Muscle layer of duodenum (tissue), 2 donors: ENCODE results near the gene NDUFV2.
"Not testable (repeated sequence)": the region's sequence is repeated elsewhere in the genome, so short reads cannot be mapped to it uniquely, and the experiment has no call there.

Source experiments
- H3K27ac ChIP-seq: one replicate; pipeline ENCODE4 v1.7.0; 2013; ENCODE audit warnings: mild to moderate bottlenecking, low read length
- H3K27me3 ChIP-seq: one replicate; pipeline ENCODE4 v1.7.0; 2013; ENCODE audit warnings: low read depth, mild to moderate bottlenecking, control low read depth, low read length
- H3K36me3 ChIP-seq, 2 donors: one replicate each; pipeline ENCODE4 v1.7.0; 2013; ENCODE audit warnings: low read length in 2 of 2, control low read depth in 1 of 2, mild to moderate bottlenecking in 1 of 2; ENCODE audit not compliant: insufficient read depth in 2 of 2, control insufficient read depth in 1 of 2
- H3K4me1 ChIP-seq, 2 donors: one replicate each; pipeline ENCODE4 v1.7.0; 2013; ENCODE audit warnings: low read length in 2 of 2, mild to moderate bottlenecking in 2 of 2, control low read depth in 1 of 2, moderate library complexity in 1 of 2; ENCODE audit not compliant: insufficient read depth in 2 of 2, control insufficient read depth in 1 of 2
- H3K4me3 ChIP-seq, 2 donors: one replicate each; pipeline ENCODE4 v1.7.0; 2013; ENCODE audit warnings: low read length in 2 of 2, low read depth in 1 of 2, mild to moderate bottlenecking in 1 of 2
- H3K9me3 ChIP-seq, 2 donors: one replicate each; pipeline ENCODE4 v1.7.0; 2013; ENCODE audit warnings: low read length in 2 of 2, control low read depth in 1 of 2, mild to moderate bottlenecking in 1 of 2; ENCODE audit not compliant: control insufficient read depth in 1 of 2
- donor health status: healthy.

Gene NDUFV2

GRCh38 chr18:9091066-9091476 lies 11.4 kb upstream of the NDUFV2 start:
- H3K4me3 ChIP-seq = no peak overlapping the region
- H3K27ac ChIP-seq = no peak overlapping the region
- no peaks in the 10 kb centered on the region for H3K36me3 ChIP-seq
- H3K27me3 ChIP-seq = no peaks in the 10 kb centered on the region
- H3K4me1 ChIP-seq = peaks cover 0 to 6% of the 10 kb centered on the region in 2 donors
- H3K9me3 ChIP-seq = no peaks in the 10 kb centered on the region

DNA sequence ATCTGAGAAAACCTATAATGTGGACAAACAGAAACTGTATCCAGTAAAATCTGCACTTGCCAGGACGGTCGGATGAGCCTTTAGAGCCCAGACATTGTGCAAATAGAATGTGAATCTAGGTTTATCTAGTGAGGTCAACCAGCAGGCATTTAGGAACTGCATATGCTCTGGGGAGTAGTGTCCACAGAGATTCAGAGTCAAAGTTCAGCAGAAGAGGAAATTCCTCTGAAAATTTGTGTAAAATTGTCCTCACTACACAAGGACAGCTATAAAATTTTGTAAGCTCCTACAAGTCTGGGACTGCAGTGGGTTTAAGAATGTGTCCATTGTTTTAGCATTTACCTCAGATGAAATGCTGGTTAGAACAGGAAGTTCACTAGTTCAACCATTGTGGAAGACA lies 9.8 kb upstream of the NDUFV2 start:
- peaks cover 4 to 6% of the 10 kb centered on the region in 2 donors for H3K4me1 ChIP-seq
- H3K27ac ChIP-seq = no peak overlapping the region
- H3K27me3 ChIP-seq = no peaks in the 10 kb centered on the region
- no peaks in the 10 kb centered on the region for H3K36me3 ChIP-seq
- H3K4me3 ChIP-seq = no peak overlapping the region
- no peaks in the 10 kb centered on the region for H3K9me3 ChIP-seq

DNA sequence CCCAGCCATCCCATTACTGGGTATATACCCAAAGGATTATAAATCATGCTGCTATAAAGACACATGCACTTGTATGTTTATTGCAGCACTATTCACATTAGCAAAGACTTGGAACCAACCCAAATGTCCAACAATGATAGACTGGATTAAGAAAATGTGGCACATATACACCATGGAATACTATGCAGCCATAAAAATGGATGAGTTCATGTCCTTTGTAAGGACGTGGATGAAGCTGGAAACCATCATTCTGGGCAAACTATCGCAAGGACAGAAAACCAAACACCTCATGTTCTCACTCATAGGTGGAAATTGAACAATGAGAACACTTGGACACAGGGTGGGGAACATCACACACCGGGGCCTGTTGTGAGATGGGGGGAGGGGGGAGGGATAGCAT lies 9.4 kb upstream of the NDUFV2 start:
- not testable (repeated sequence) for H3K4me1 ChIP-seq, H3K27ac ChIP-seq

DNA sequence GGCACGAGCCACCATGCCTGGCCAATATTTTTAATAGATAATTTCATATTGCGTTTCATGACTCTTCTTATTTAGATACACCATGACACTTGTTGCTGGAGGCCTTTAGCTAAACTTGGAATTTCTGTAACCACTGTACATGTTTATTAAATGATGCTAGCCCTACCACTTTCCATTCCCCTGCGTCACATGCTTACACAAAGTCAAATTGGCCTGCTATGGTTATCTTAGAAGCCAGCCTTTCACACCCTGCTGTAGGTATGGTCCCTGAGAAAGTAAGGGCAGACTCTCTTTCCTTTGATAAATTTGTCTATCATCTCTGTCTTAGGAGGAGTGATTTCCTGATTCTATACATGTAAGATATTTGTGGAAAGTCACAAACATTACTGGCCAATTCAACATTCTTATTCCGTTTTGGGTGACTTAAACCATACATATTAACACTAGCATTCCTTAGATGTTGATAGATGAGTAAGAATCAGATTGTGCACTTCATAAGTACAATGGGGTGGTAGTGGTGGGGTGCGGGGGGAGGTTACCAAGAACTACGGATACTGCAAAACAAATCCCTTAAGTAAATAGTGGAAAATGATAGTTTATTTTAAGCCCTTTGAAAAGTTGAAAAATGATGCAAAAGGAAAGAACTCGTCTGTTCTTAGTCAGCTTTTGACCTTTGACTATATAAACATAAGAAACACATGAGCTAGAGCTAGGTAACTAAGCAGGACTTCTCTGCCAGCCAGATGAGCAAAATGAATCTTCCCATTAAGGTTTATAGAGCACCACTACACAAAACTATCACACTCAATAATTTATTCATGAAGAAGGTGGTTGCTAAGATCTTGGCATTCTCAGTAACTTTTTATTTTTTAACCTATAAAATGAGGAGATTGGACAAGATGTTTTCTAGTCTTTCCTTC lies 7.9 kb upstream of the NDUFV2 start:
- Histone ChIP-seq H3K9me3 (no peaks in the 10 kb centered on the region), H3K4me3 (peak overlapping the region in 1 of 2 donors; percentile 33), H3K27me3 (no peaks in the 10 kb centered on the region), H3K27ac (peak overlapping the region; percentile 84), H3K4me1 (peaks cover 4 to 6% of the 10 kb centered on the region in 2 donors), H3K36me3 (no peaks in the 10 kb centered on the region)

More for the DNA sequence above, 9.4 kb upstream of the NDUFV2 start:
- H3K4me3 ChIP-seq, H3K27me3 ChIP-seq, H3K9me3 ChIP-seq, H3K36me3 ChIP-seq: not testable (repeated sequence)

- H3K27ac ChIP-seq = peak overlapping the region; percentile 84
- H3K27me3 ChIP-seq = no peaks in the 10 kb centered on the region
- no peaks in the 10 kb centered on the region for H3K9me3 ChIP-seq
- H3K4me3 ChIP-seq = peak overlapping the region in 1 of 2 donors; percentile 33
- no peaks in the 10 kb centered on the region for H3K36me3 ChIP-seq
- peaks cover 4 to 6% of the 10 kb centered on the region in 2 donors for H3K4me1 ChIP-seq
These were observed 7.0 kb upstream of the NDUFV2 start for GRCh38 chr18:9095297-9096006.

DNA sequence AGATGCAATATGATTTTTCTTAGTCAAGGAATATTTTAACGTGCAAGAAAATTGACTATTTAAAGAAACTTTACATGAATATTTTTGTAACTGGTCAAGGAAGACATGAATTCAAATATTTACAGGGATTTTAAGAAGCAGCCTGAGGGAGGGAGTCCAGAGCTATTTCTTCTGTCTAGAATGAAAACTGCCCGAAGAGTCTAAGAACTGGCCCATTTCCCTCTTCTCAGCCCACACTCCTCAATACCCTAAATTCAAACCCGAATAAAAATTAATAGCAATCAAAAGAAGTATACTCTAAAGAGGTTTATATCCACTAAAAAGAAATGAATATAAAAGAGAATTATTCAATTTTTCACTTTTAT lies 6.5 kb upstream of the NDUFV2 start:
- Histone ChIP-seq H3K27ac (peak overlapping the region; percentile 84), H3K27me3 (no peaks in the 10 kb centered on the region), H3K36me3 (no peaks in the 10 kb centered on the region), H3K9me3 (no peaks in the 10 kb centered on the region), H3K4me1 (peaks cover 4 to 6% of the 10 kb centered on the region in 2 donors), H3K4me3 (peak overlapping the region in 1 of 2 donors; percentile 33)

DNA sequence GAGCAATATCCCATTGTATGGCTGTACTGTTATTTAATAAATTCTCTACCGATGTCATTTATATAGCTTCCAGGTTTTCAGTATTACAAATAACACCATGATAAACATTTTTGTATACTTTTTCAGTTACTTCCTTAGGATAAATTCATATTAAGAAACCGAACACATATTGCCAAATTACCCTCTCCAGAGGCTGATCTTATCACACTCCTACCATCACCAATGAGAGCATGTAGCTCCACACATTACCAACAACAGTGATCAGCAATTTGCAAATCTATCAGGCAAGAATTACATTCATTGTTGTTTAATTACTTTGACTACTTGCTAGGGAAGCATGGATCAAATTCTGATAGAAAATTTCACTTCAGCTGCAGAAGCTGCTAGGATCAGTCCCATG lies 5.8 kb upstream of the NDUFV2 start:
- H3K36me3 ChIP-seq = no peaks in the 10 kb centered on the region
- H3K27me3 ChIP-seq = no peaks in the 10 kb centered on the region
- H3K4me1 ChIP-seq = peaks cover 4 to 6% of the 10 kb centered on the region in 2 donors

DNA sequence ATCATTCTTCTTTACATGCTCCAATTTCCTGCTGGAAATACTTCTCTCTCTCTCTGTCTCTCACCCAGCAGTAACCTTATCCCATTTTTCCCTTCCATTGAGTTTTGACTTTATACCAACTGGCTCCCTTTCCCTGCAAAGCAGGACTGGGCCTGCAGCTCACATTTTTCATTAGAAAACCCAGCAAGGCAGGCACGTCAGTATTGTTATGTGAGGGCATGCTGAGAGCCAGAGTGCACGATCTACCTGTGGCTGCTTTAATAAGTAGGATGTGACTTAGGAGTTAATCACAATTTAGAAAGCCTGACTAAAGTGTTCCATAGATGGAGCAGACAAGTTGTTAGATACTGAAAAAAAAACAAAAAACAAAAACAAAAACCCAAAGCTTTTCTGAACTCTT lies 5.2 kb upstream of the NDUFV2 start:
- no peak overlapping the region for H3K4me3 ChIP-seq
- no peaks in the 10 kb centered on the region for H3K27me3 ChIP-seq
- no peaks in the 10 kb centered on the region for H3K9me3 ChIP-seq
- H3K4me1 ChIP-seq = peaks cover 4 to 6% of the 10 kb centered on the region in 2 donors
- no peaks in the 10 kb centered on the region for H3K36me3 ChIP-seq
- peak overlapping the region; percentile 40 for H3K27ac ChIP-seq

More for the DNA sequence above, 5.8 kb upstream of the NDUFV2 start:
- H3K9me3 ChIP-seq = no peaks in the 10 kb centered on the region
- H3K27ac ChIP-seq = peak overlapping the region; percentile 24
- H3K4me3 ChIP-seq = no peak overlapping the region

DNA sequence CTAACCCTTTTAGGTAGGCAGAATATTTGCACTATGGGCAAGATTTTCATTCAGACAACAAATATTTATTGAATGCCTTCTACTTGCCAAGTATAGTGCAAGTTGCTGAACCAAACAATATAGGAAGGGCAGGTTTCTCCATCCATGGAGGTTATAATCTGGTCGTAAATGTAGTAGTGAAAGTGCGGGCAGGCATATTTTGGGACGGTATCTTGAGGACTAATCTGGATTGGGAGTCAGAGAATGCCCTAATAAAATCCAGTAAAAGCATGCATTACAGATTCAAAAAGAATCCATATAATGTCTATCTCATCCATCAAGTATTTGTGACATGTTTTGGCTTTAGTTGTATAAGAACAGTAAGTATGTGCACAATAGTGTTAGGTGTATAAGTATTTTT lies 1.7 kb upstream of the NDUFV2 start:
- Histone ChIP-seq H3K9me3 (no peaks in the 10 kb centered on the region), H3K27me3 (no peaks in the 10 kb centered on the region), H3K36me3 (no peaks in the 10 kb centered on the region), H3K27ac (no peak overlapping the region), H3K4me1 (peaks cover 4 to 15% of the 10 kb centered on the region in 2 donors), H3K4me3 (no peak overlapping the region)

DNA sequence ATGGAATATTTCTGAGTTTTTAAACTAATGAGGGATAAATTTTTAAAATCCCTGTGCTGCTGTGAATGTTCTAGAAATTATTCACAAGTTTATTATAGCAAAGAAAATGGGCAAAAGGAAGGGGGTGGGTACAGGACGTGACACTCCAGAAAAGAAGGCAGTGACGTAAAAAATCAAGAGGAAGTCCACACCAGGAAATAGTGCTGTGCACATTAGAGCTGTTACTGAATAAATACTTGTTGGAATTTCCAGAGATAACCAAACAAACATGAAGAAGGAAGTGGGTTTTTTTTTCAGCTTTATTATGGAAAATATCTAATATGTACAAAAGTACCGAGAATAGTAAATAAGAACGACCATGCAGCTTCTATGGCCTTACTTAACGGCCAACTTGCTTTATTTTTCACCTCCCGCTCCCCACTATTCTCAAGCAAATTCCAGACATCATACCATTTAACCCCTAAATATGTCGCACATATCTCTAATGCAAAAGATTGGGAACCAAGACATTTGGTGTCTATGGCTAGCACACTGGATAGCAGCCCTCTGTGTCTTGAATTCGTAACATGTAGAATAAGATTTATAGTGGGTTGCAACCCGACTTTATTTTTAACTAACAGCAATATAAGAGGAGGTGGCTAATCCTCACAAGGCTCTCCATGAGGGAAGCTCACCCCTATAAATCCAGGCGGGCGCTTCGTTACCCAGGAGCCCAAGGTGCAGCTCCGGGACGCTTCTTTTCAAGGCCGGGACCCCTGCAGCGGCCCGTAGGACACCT lies 580 bp upstream of the NDUFV2 start:
- no peaks in the 10 kb centered on the region for H3K27me3 ChIP-seq
- H3K27ac ChIP-seq = peak overlapping the region; percentile 98
- H3K4me3 ChIP-seq = peak overlapping the region; percentile 84
- H3K36me3 ChIP-seq = no peaks in the 10 kb centered on the region
- no peaks in the 10 kb centered on the region for H3K9me3 ChIP-seq
- H3K4me1 ChIP-seq = peaks cover 9 to 26% of the 10 kb centered on the region in 2 donors

- Histone ChIP-seq H3K27me3 (no peaks in the 10 kb centered on the region), H3K4me3 (peak overlapping the region; percentile 79 to 84), H3K36me3 (no peaks in the 10 kb centered on the region), H3K27ac (peak overlapping the region; percentile 98), H3K4me1 (peaks cover 15 to 41% of the 10 kb centered on the region in 2 donors), H3K9me3 (no peaks in the 10 kb centered on the region)
These were observed 926 bp downstream of the NDUFV2 start for GRCh38 chr18:9103376-9103873.
